GM12865 (cell line): ENCODE results near the gene LGALS8.

Experiments
- DNase-seq: peaks from one replicate; pipeline ENCODE4 v3.0.0; 2010; ENCODE audit warnings: low read depth
- H3K4me3 ChIP-seq: 2 replicates; pipeline ENCODE4 v1.5.1; 2011; ENCODE audit warnings: mild to moderate bottlenecking, low read depth, low read length, control low read depth
- CTCF ChIP-seq: IDR thresholded peaks from 2 replicates; pipeline ENCODE4 v1.5.1; 2011; ENCODE audit warnings: low read length, control low read depth, low read depth, inconsistent platforms; ENCODE audit not compliant: insufficient read depth; ENCODE audit errors: missing control alignments

The LGALS8 gene

GRCh38 chr1:236509647-236510401 lies 14.0 kb upstream of the LGALS8 start:
- no peak for TF ChIP-seq CTCF
- no peak for DNase-seq
- H3K4me3 ChIP-seq, result no peak overlapping the region

DNA sequence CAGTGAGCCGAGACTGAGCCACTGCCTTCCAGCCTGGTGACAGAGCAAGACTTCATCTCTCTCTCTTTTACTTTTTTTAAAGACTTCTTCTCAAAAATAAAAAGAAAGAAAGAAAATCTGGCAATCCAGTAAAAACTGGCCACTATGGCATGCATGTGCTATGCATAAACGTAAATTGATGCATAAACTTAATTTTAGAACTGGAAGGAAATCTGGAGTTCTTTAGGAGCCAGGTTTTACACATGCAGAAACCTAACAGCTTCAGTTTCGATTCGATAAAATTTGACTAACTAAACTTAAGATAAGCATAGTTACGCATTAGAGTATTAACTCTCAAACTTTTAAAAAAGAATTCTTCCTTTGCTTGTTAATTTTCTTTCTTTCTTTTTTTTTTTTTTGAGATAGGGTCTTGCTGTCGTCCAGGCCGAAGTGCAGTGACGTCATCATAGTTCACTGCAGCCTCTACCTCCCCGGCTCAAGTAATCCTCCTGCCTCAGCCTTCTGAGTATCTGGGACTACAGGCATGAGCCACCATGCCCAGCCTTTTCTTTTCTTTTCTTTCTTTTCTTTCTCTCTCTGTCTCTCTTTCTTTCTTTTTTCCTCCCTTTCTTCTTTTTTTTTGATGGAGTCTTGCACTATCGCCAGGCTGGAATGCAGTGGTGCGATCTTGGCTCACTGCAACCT lies 11.9 kb upstream of the LGALS8 start:
- no peak for TF ChIP-seq CTCF
- no peak overlapping the region for H3K4me3 ChIP-seq
- DNase-seq, result no peak

- TF ChIP-seq CTCF, result no peak
- H3K4me3 ChIP-seq, result no peak overlapping the region
- no peak for DNase-seq
Measured at GRCh38 chr1:236514703-236515442, 8.9 kb upstream of the LGALS8 start.

GRCh38 chr1:236515443-236515958 lies 8.3 kb upstream of the LGALS8 start:
- H3K4me3 ChIP-seq, result no peak overlapping the region
- no peak for TF ChIP-seq CTCF
- DNase-seq, result no peak

- TF ChIP-seq CTCF, result no peak
- H3K4me3 ChIP-seq, result no peak overlapping the region
- DNase-seq, result no peak
Measured at GRCh38 chr1:236516929-236517704, 6.7 kb upstream of the LGALS8 start.

GRCh38 chr1:236518322-236518721 lies 5.5 kb upstream of the LGALS8 start:
- DNase-seq, result no peak
- H3K4me3 ChIP-seq, result no peak overlapping the region
- TF ChIP-seq CTCF, result no peak
